T-cell (primary cell): ENCODE results near the gene TSACC. TPM values are rescaled to one million over a fixed set of nuclear protein-coding genes. Genes with fewer than 3 reads are reported as not detected.
"Not testable (repeated sequence)": the region's sequence is repeated elsewhere in the genome, so short reads cannot be mapped to it uniquely, and the experiment has no call there.

ENCODE experiments used
- ATAC-seq, 4 experiments: fragments of 200-7000 bp in 3 of 4; fragments of 150-1000 bp in 1 of 4; cut with Tn5 transposase; replicated peaks in 1 of 4; 1 replicate in 3 of 4; 2 replicates in 1 of 4; pipeline ENCODE4 v1.10.0; 2021; ENCODE audit warnings: moderate library complexity in 3 of 4, mild to moderate bottlenecking in 2 of 4, moderate number of reproducible peaks in 1 of 4
- CTCF ChIA-PET, 2 donors: fragments of 300-600 bp; sonication (Branson Sonifier 250); formaldehyde crosslinking; loops; one replicate each; lab custom pipeline; 2022; ENCODE audit warnings: antibody characterized with exemption in 2 of 2; lab: Charles Lee
- POLR2A ChIA-PET, 2 donors: fragments of 300-600 bp; sonication (Branson Sonifier 250); formaldehyde crosslinking; loops; one replicate each; lab custom pipeline; 2022; ENCODE audit warnings: antibody characterized with exemption in 2 of 2; lab: Charles Lee
- DNase-seq, 35 experiments: peaks; one replicate each; pipeline versions ENCODE4 v3.0.0 to v3.0.0-alpha.2; 2013 to 2023
- H3K27ac ChIP-seq: one replicate; pipeline ENCODE4 v1.5.1; 2013; ENCODE audit warnings: low read length
- H3K27me3 ChIP-seq, 2 experiments: replicated peaks in 1 of 2; 1 replicate in 1 of 2; 2 replicates in 1 of 2; pipeline versions ENCODE4 v1.6.1 to v1.7.0; 2013; ENCODE audit warnings: low read length in 1 of 2, mixed read lengths in 1 of 2; ENCODE audit not compliant: control insufficient read depth in 2 of 2, insufficient read depth in 2 of 2; ENCODE audit errors: extremely low read depth in 1 of 2
- H3K36me3 ChIP-seq, 2 donors: 1 replicate in 1 of 2; 2 replicates in 1 of 2; pipeline versions ENCODE4 v1.6.1 to v1.7.0; 2013; ENCODE audit warnings: low read length in 1 of 2; ENCODE audit not compliant: control insufficient read depth in 2 of 2, insufficient read depth in 1 of 2; ENCODE audit errors: extremely low read depth in 1 of 2
- H3K4me1 ChIP-seq, 2 experiments: 1 replicate in 1 of 2; 2 replicates in 1 of 2; pipeline versions ENCODE4 v1.6.1 to v1.7.0; 2013; ENCODE audit warnings: low read length in 2 of 2, mixed read lengths in 1 of 2; ENCODE audit not compliant: insufficient read depth in 2 of 2, control insufficient read depth in 1 of 2; ENCODE audit errors: extremely low read depth in 1 of 2
- H3K4me3 ChIP-seq, 2 donors: 1 replicate in 1 of 2; 2 replicates in 1 of 2; pipeline versions ENCODE4 v1.5.1 to v1.7.0; 2013; ENCODE audit warnings: mild to moderate bottlenecking in 2 of 2, low read length in 1 of 2, moderate library complexity in 1 of 2; ENCODE audit not compliant: control insufficient read depth in 1 of 2; ENCODE audit errors: extremely low read depth in 1 of 2
- H3K9me3 ChIP-seq: 2 replicates; pipeline ENCODE4 v1.7.0; 2013
- H3K27ac Mint-ChIP-seq, 2 donors: one replicate each; pipeline ENCODE4 v1.8.0; 2020 to 2021; ENCODE audit warnings: mild to moderate bottlenecking in 2 of 2, mixed read lengths in 2 of 2
- H3K27me3 Mint-ChIP-seq, 2 donors: one replicate each; pipeline ENCODE4 v1.8.0; 2021 to 2022; ENCODE audit warnings: mixed read lengths in 2 of 2
- H3K36me3 Mint-ChIP-seq: one replicate; pipeline ENCODE4 v1.8.0; 2021; ENCODE audit warnings: mixed read lengths
- H3K4me1 Mint-ChIP-seq, 3 donors: one replicate each; pipeline ENCODE4 v1.8.0; 2020 to 2022; ENCODE audit warnings: mixed read lengths in 3 of 3, mild to moderate bottlenecking in 1 of 3
- H3K4me3 Mint-ChIP-seq, 3 donors: one replicate each; pipeline ENCODE4 v1.8.0; 2020 to 2022; ENCODE audit warnings: mild to moderate bottlenecking in 3 of 3, mixed read lengths in 3 of 3, moderate library complexity in 3 of 3
- H3K9me3 Mint-ChIP-seq, 3 donors: one replicate each; pipeline ENCODE4 v1.8.0; 2020 to 2022; ENCODE audit warnings: mixed read lengths in 3 of 3
- WGBS: methylation state at CpG from one replicate; pipeline ENCODE4 v1.1.5; 2013; ENCODE audit warnings: missing lambda C conversion rate; ENCODE audit not compliant: insufficient coverage; 5-methylcytosine and 5-hydroxymethylcytosine counted together
- total RNA-seq, 35 experiments: library from RNA in 6 of 35; stranded (reverse) in 6 of 35; fragments of 120-200 nt in 1 of 35; gene quantifications; one replicate each; pipeline versions ENCODE4 v1.2.1 to v1.2.4 and lab custom pipeline; 2013 to 2026

TSACC gene
- total RNA-seq, 5 donors from 2014 or later (not counting 1 experiment from before 2014, with no cell fraction given), result 0.93 TPM; not detected in 4

DNA sequence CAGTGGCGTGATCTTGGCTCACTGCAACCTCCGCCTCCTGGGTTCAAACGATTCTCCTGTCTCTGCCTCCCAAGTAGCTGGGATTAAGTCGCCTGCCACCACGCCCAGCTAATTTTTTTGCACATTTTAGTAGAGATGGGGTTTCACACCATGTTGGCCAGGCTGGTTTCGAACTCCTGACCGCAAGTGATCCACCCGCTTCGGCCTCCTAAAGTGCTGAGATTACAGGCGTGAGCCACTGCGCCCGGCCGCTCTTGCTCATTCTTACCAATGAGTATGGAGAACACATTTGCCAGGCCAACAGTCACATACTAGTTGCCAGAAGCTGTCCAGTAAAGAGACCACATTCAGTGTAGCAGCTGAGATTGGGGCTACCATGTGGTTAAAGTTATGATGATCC is 14.2 kb downstream of the TSACC start:
- CTCF ChIA-PET, result interaction anchor here in 1 of 2 donors (1.2 kb wide), 1 partner anchor 10 kb away, joined by 4 read pairs; no protein-coding TSS in a partner anchor
- not testable (repeated sequence) for H3K27ac Mint-ChIP-seq

DNA sequence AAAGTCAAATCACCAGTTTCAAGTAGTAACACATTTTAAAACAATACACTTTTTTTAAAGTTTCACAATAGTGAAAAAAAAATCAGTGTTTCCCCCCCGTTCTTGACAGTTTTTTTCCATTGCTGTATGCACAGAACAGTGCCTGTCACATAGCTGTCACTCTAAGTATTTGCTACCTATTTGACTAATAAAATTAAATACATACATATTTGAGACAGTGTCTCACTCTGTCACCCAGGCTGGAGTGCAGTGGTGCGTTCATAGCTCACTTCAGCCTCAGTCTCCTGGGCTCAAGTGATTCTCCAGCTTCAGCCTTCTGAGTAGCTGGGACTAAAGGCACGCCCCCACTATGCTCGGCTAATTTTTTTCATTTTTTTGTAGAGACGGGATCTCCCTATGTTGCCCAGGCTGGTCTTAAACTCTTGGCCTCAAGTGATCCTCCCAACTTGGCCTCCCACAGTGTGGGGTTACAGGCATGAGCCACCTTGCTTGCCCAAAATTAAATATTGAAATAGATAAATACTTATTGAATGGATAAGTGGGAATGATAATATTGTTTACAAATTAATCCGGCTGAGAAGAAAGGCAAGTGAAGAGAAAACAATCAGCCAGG is 18.0 kb downstream of the TSACC start:
- no peak for ATAC-seq
- ChIA-PET CTCF (interaction anchor here in 1 of 2 donors (0.7 to 1.0 kb wide), 2 partner anchors 98 to 228 kb away, joined by 3 to 5 read pairs; no protein-coding TSS in a partner anchor), POLR2A (interaction anchor here in 1 of 2 donors (0.6 kb wide), 1 partner anchor 458 kb away, joined by 3 read pairs; no protein-coding TSS in a partner anchor)

More for the DNA sequence above, 14.2 kb downstream of the TSACC start:
- DNase-seq, H3K4me3 ChIP-seq, H3K9me3 ChIP-seq, H3K9me3 Mint-ChIP-seq, H3K27ac ChIP-seq, ATAC-seq, H3K36me3 ChIP-seq, POLR2A ChIA-PET, H3K36me3 Mint-ChIP-seq, H3K4me1 ChIP-seq, H3K4me3 Mint-ChIP-seq: not testable (repeated sequence)
- WGBS, result 100% methylated on average over 3 of the region's 13 CpGs
- peaks cover 0 to 26% of the 10 kb centered on the region in 2 experiments for H3K27me3 ChIP-seq
- Mint-ChIP-seq H3K27me3 (peaks cover 19 to 24% of the 10 kb centered on the region in 2 donors), H3K4me1 (peaks cover 4 to 10% (median 6%) of the 10 kb centered on the region in 3 donors)

DNA sequence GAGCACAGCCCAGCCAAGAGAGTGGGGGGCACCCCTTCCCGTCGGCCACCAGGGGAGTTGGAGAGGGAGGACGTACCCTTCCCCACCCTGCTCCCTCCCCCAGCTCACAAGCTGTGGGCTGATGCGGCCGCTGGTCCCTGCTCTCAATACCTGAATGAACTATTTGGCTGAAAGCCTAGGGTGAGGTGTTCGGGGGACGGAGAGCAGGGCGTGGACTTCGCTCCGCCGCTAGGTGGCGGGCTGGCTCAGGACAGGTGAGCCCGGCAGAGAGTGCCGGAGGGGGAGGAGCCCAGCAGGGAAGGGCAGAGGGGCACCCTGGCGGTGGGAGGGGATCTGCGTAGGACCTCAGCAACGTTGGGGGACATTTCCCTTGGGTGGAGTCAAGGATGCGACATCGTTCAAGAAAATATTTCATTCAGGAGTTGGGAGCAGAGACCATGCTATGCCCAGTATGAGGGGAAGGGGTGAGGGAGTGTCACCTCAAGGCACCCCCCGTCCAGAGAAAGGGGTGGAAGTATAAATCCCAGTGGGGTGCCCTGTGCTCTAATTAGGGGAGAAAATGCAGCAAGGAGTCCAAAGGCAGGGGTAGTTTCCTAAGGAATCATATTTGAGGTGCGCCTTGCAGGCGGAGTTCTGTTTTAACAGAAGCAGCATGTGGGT is 18.7 kb downstream of the TSACC start:
- CTCF ChIA-PET, result interaction anchor here in 1 of 2 donors (0.7 kb wide), 1 partner anchor 228 kb away, joined by 5 read pairs; no protein-coding TSS in a partner anchor
- ATAC-seq, result peak; percentile 93 to 98 (median 98)
- Histone ChIP-seq H3K4me3 (no peak overlapping the region), H3K36me3 (no peaks in the 10 kb centered on the region), H3K27ac (no peak overlapping the region), H3K27me3 (peaks cover 0 to 33% of the 10 kb centered on the region in 2 experiments), H3K4me1 (peaks cover 0 to 8% of the 10 kb centered on the region in 2 experiments), H3K9me3 (no peaks in the 10 kb centered on the region)
- H3K4me1 Mint-ChIP-seq, result peaks cover 4 to 10% (median 6%) of the 10 kb centered on the region in 3 donors
- no peaks in the 10 kb centered on the region for H3K9me3 Mint-ChIP-seq
- H3K27ac Mint-ChIP-seq, result peak overlapping the region in 1 of 2 donors; percentile 39
- H3K27me3 Mint-ChIP-seq, result peaks cover 30 to 43% of the 10 kb centered on the region in 2 donors
- DNase-seq, result peak; percentile 12 to 76 (median 55)
- WGBS, result 15% methylated on average over 17 of the region's 22 CpGs
- POLR2A ChIA-PET, result no interaction called here
- H3K4me3 Mint-ChIP-seq, result no peak overlapping the region
- H3K36me3 Mint-ChIP-seq, result no peaks in the 10 kb centered on the region

More for the DNA sequence above, 18.0 kb downstream of the TSACC start:
- Mint-ChIP-seq H3K9me3 (no peaks in the 10 kb centered on the region), H3K27ac (no peak overlapping the region), H3K4me1 (peaks cover 4 to 10% (median 6%) of the 10 kb centered on the region in 3 donors), H3K4me3 (no peak overlapping the region), H3K27me3 (peaks cover 30 to 43% of the 10 kb centered on the region in 2 donors), H3K36me3 (no peaks in the 10 kb centered on the region)
- Histone ChIP-seq H3K27ac (no peak overlapping the region), H3K9me3 (no peaks in the 10 kb centered on the region), H3K4me3 (no peak overlapping the region), H3K27me3 (peaks cover 0 to 35% of the 10 kb centered on the region in 2 experiments), H3K36me3 (no peaks in the 10 kb centered on the region), H3K4me1 (peaks cover 0 to 8% of the 10 kb centered on the region in 2 experiments)
- WGBS, result 50% methylated on average over 1 of the region's 6 CpGs
- DNase-seq, result no peak

DNA sequence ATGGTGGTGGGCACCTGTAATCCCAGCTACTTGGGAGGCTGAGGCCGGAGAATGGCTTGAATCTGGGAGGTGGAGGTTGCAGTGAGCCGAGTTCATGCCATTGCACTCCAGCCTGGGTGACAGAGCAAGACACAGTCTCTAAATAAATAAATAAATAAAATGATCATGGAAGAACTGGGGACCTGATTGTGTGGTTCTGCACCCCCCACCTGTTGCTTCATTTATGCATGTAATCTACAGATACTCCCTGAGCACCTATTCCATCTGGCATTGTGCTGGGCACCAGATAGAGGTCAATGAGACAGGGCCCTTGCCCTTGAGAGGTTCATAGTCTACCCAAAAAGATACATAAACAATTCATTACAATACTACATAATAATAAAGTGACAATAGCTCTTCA is 19.7 kb downstream of the TSACC start:
- Mint-ChIP-seq H3K27me3 (peaks cover 30 to 43% of the 10 kb centered on the region in 2 donors), H3K9me3 (no peaks in the 10 kb centered on the region), H3K27ac (no peak overlapping the region), H3K4me3 (no peak overlapping the region), H3K4me1 (peaks cover 4 to 10% (median 6%) of the 10 kb centered on the region in 3 donors), H3K36me3 (no peaks in the 10 kb centered on the region)
- peaks cover 0 to 33% of the 10 kb centered on the region in 2 experiments for H3K27me3 ChIP-seq
- WGBS, result no CpG with 5 or more reads among the region's 2 CpGs
- peaks cover 0 to 8% of the 10 kb centered on the region in 2 experiments for H3K4me1 ChIP-seq
- ATAC-seq, result no peak
- DNase-seq, result no peak
- H3K4me3 ChIP-seq, result no peak overlapping the region
- H3K27ac ChIP-seq, result no peak overlapping the region
- CTCF ChIA-PET, result interaction anchor here in 1 of 2 donors (0.6 to 1.2 kb wide), 2 partner anchors 28 to 63 kb away, joined by 3 to 4 read pairs; partner anchors contain the start of gene GLMP
- POLR2A ChIA-PET, result interaction anchor here in 1 of 2 donors (0.7 kb wide), 1 partner anchor 13 kb away, joined by 3 read pairs; no protein-coding TSS in a partner anchor
- H3K9me3 ChIP-seq, result no peaks in the 10 kb centered on the region
- no peaks in the 10 kb centered on the region for H3K36me3 ChIP-seq

DNA sequence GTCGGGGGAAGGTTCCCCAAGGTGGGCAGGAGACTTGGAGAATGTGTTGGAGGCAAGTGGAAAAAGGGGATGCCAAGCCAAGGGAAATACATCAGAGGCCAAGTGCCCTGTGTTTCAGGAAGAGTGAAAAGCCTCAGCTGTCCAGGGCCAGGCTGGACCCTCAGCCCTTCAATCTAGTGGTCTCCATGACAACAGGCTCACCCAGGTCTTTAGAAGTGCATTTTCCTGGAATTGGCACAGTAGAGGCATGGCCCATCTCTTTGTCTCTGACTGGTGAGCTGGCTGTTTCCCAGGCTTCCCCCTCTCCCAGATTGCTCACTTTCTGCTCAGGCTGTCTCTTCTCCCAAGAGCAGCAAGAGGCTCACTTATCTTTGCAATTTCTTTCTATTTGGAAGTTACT is 20.3 kb downstream of the TSACC start:
- no peaks in the 10 kb centered on the region for H3K36me3 ChIP-seq
- ChIA-PET POLR2A (interaction anchor here in 1 of 2 donors (0.7 kb wide), 1 partner anchor 12 kb away, joined by 3 read pairs; no protein-coding TSS in a partner anchor), CTCF (interaction anchor here in 1 of 2 donors (0.6 to 1.2 kb wide), 2 partner anchors 27 to 63 kb away, joined by 3 to 4 read pairs; partner anchors contain the start of gene GLMP)
- peaks cover 0 to 33% of the 10 kb centered on the region in 2 experiments for H3K27me3 ChIP-seq
- H3K4me1 Mint-ChIP-seq, result peaks cover 4 to 10% (median 6%) of the 10 kb centered on the region in 3 donors
- WGBS, result 83% methylated on average over 1 of the region's 1 CpG
- no peaks in the 10 kb centered on the region for H3K9me3 ChIP-seq
- H3K4me1 ChIP-seq, result peaks cover 0 to 8% of the 10 kb centered on the region in 2 experiments
- H3K4me3 Mint-ChIP-seq, result no peak overlapping the region
- H3K27ac ChIP-seq, result no peak overlapping the region
- DNase-seq, result no peak
- H3K36me3 Mint-ChIP-seq, result no peaks in the 10 kb centered on the region
- no peak for ATAC-seq
- H3K9me3 Mint-ChIP-seq, result no peaks in the 10 kb centered on the region
- no peak overlapping the region for H3K27ac Mint-ChIP-seq
- no peak overlapping the region for H3K4me3 ChIP-seq
- peaks cover 30 to 45% of the 10 kb centered on the region in 2 donors for H3K27me3 Mint-ChIP-seq

DNA sequence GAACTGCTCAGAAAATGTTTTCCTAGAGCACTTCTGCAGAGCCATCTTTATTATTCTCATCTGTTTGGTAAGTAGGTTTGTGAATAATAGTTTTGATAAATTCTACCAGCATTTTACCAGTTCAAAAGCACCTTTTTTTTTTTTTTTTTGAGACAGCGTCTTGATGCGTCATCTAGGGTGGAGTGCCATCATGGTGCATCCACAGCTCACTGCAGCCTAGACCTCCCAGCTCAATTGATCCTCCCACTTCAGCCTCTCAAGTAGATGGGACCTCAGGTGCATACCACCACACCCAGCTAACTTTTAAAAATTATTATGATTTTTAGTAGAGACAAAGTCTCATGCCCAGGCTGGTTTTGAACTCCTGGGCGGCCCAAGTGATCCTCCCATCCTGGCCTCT is 20.9 kb downstream of the TSACC start:
- Histone ChIP-seq H3K4me1 (peaks cover 0 to 8% of the 10 kb centered on the region in 2 experiments), H3K27me3 (peaks cover 0 to 34% of the 10 kb centered on the region in 2 experiments), H3K9me3 (no peaks in the 10 kb centered on the region), H3K4me3 (no peak overlapping the region), H3K27ac (no peak overlapping the region), H3K36me3 (no peaks in the 10 kb centered on the region)
- DNase-seq (no peak), ATAC-seq (no peak)
- Mint-ChIP-seq H3K4me1 (peaks cover 4 to 10% (median 6%) of the 10 kb centered on the region in 3 donors), H3K36me3 (no peaks in the 10 kb centered on the region), H3K27me3 (peaks cover 28 to 50% of the 10 kb centered on the region in 2 donors), H3K9me3 (no peaks in the 10 kb centered on the region), H3K27ac (no peak overlapping the region), H3K4me3 (no peak overlapping the region)
- WGBS, result 100% methylated on average over 1 of the region's 3 CpGs
- ChIA-PET CTCF (interaction anchor here in 1 of 2 donors (0.7 to 1.2 kb wide), 2 partner anchors 26 to 460 kb away, joined by 3 read pairs; no protein-coding TSS in a partner anchor), POLR2A (no interaction called here)
